NCI-H524 (cell line): ENCODE data around the gene PLCE1.
"Not testable (repeated sequence)": the region's sequence is repeated elsewhere in the genome, so short reads cannot be mapped to it uniquely, and the experiment has no call there.

ENCODE experiments used
- DNase-seq, 2 experiments: peaks; one replicate each; lab custom pipeline; 2025; lab: John Stamatoyannopoulos, UW

PLCE1 gene

DNA sequence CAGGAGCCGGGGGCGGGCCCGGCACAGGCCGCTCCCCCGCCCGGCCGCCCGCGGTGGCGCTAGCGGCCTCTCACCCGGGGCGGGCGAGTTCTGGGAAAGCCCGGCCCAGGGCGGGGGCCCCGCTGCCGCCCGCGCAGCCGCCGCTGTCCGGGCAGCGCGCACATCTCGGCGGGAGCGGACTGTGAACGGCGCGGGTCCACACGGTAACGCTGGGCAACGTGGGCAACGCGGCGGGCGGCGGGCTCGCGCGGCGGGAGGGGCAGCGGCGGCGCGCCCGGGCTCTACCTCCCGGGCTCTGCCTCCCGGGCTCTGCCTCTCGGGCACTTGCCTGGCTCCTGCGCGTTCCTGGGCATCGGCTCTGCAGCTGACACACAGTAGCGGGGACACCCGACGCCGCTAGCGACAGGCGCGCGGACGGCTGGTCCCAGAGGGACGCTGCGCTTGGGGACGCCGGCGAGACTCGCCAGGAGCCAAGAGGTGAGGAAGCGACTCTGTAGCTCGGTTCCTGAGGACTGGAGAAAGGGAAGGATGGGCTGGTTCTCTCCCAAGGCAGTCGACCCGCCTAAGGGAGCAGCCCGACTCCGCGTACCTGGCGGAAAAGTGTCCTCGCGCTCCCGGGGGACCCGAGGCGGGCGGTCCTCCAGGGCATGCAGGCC is at the start of gene PLCE1:
TSS of gene PLCE1 (plus strand) at position 150 of the 656 bp plus-strand sequence. CDS start 37,116 bp downstream, outside the sequence.
- peak; percentile 8 to 55 for DNase-seq

- no peak for DNase-seq
These were observed 47.9 kb upstream of the PLCE1 start for GRCh38 chr10:93945819-93946218.

DNA sequence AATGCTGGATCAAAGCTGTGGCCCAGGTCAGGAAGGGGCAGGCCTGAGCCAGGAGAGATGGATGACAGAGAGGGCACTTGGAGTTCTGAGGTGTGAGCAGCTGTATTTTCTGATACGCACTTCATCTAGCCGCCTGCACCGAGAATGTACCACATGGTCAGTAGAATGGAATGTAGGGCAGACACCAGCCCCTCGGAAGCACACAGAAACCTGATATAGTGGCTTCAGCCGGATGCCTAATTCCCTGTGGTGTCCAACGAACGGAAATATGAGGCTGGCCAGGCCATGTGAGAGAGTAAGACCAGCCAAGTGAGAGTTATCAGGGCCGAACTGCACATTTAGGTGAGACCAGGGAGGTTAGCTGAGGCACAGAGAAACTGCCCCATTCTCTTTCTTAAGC is 46.7 kb upstream of the PLCE1 start:
- no peak for DNase-seq

- DNase-seq = no peak
These were observed 46.2 kb upstream of the PLCE1 start for GRCh38 chr10:93947524-93947923.

- no peak for DNase-seq
These were observed 41.8 kb upstream of the PLCE1 start for GRCh38 chr10:93951905-93952304.

DNA sequence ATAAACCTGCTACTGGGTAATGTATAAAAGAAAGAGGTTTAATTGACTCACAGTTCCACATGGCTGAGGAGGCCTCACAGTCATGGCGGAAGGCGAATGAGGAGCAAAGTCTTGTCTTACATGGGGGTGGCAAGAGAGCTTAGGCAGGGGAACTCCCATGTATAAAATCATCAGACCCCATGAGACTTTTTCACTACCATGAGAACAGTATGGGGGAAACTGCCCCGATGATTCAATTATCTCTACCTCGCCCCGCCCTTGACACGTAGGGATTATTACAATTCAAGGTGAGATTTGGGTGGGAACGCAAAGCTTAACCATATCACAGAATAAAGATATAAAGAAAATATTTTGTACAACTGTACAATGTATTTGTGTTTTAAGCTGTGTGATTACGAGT is 39.4 kb upstream of the PLCE1 start:
- DNase-seq = no peak

GRCh38 chr10:93954726-93955363 is 38.9 kb upstream of the PLCE1 start:
- DNase-seq = no peak

GRCh38 chr10:93958834-93959233 is 34.9 kb upstream of the PLCE1 start:
- DNase-seq = no peak

DNA sequence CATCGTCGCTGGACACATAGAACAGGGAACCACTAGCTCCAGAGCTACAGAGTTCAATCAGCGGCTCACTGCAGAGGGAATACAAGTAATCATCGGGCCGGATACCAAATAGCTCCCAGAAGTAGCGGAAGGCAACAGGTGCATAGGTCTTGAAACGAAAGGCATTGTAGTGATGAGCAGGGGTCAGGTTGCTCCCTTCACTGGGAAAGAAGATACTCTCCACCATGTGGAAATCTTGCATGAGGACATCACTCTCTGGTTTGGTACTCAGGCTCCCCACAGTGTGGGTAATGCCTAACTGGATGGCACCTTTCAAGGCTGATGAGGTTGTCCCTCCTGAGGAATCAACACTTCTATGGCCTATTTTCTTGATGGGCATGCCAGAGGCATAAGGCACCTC is 32.7 kb upstream of the PLCE1 start:
- DNase-seq = not testable (repeated sequence)

DNA sequence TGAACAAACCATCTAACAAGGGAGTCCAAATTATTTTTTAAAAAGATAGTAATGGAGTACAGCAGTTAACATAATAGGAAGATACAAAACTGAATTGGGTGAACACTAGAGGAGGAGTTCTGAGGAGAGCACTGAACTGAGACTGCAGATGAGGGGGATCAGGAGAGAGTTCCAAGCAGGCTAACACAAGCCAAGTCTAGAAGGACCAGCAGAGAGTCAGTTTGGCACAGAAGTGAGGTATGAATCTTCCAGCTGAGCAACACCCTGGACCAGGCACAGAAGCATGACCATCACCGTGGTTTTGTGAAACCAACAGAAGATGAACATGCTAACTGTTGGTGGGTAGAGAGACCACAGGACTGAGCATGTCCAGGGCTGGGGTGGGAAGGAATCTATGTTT is 30.8 kb upstream of the PLCE1 start:
- DNase-seq = no peak

DNA sequence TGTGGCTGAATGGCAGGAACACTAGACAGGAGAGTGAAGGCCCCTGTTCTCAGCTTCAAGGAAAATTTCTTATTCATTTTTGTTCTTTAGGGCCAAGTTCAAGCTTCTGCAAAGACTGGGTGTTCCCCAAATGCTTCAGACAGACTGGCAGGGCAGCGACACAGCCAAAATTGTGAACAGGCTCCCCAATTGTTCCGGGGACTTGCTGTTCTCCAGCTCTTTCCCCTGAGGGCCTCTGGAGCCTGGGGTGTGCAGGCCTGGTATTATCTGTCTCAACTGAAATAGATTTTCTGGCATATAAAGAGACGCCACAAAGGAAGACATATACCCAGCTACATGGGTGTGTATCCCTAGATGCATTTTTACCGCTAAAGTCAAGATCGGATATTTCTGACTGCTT is 30.3 kb upstream of the PLCE1 start:
- no peak for DNase-seq

DNA sequence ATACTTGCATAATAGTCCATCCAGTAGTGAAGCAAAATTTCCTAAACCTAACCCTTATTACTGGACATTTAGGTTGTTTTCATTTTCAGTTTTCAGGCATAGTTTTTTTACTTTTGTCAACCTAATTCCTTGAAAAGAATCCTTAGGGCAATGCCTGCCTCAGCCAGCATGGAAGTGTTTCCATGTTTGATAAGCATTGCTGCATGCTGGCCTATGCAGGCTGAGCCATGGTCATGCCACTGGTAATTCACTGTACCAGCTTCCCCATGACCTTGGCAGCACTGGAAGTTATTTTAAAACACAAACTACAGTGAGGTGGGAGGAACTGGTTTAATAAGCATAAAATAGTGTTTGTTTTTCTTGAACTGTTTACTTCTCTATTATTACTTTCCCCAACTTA is 27.8 kb upstream of the PLCE1 start:
- no peak for DNase-seq

DNA sequence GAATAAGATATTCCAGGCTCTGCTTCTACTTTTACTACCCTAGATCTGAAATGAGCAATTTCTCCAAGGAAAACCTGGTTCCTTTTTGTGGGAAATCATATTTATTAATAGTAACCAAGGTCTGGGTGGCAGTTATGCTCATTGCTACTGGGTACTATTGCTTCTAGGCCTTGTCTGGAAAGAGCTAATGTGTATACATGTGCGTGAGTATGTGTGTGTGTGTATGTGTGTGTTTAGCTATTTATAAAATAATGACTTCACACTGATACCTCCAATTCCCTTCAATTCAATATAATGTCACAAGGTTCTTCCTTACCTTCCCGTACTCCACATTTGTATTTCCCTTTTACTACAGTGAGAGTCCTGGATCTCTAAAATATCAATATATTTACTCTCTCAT is 26.0 kb upstream of the PLCE1 start:
- DNase-seq = no peak

DNA sequence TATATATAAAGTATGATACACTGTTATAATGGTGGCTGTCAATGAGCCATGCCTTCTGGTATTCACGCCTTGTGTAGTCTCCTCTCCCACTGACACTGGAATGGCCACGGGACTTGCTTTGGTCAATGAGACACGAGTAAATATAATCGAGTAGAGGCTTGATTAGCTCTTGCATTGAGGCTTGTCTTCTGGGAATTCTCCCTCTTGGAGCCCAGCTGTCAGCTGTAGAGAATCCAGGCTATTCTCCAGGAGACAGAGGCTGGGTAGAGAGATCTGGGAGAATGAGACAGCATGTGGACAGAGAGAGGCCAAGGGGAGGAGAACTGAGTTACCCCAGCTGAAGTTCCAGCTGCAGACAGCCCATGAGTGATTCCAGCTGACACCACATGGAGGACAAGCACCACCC is 25.2 kb upstream of the PLCE1 start:
- peak; percentile 2 to 15 for DNase-seq

DNA sequence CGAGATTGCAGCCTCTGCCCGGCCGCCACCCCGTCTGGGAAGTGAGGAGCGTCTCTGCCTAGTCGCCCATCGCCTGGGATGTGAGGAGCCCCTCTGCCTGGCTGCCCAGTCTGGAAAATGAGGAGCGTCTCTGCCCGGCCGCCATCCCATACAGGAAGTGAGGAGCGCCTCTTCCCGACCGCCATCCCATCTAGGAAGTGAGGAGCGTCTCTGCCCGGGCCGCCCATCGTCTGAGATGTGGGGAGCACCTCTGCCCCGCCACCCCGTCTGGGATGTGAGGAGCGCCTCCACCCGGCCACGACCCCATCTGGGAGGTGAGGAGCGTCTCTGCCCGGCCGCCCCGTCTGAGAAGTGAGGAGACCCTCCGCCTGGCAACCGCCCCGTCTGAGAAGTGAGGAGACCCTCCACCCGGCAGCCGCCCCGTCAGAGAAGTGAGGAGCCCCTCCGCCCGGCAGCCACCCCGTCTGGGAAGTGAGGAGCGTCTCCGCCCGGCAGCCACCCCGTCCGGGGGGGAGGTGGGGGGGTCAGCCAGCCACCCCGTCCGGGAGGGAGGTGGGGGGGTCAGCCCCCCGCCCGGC is 23.2 kb upstream of the PLCE1 start:
- DNase-seq = not testable (repeated sequence)

DNA sequence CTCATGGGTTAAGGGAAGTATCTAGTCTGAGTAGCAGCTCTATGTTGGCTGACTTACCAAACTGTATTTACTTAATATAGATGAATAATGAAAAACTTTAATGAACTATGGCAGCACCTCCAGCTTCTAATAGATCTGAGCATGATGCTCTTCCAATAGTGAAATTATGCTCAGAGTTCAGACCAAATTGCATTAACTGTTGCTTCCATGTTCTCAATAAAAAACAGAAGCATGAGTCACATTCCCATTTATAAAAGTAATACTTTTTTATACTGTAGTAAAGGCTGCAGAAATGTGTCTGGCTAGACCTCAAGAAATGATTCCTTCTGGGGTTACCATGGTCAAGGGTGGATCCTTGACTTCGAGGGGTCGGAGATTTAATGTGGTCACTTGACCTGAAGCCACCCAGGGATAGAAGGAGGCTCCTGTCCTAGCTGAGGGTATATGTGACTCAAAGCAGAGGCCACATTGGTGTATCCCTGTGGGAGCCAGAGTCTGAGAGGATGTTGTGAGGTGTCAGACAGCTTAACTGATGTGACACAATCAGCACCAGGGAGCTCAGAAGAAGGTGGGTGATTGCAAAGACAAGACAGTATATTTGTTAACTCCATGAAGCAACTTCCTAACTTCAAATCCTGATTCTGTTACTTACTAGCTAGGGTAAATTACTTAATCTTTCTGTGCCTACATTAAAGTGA is 19.8 kb upstream of the PLCE1 start:
- DNase-seq = no peak

- no peak for DNase-seq
These were observed 16.3 kb upstream of the PLCE1 start for GRCh38 chr10:93977442-93977841.

- no peak for DNase-seq
These were observed 13.2 kb upstream of the PLCE1 start for GRCh38 chr10:93980486-93980885.

GRCh38 chr10:93991114-93991513 is 2.6 kb upstream of the PLCE1 start:
- DNase-seq = no peak

- no peak for DNase-seq
These were observed 2.0 kb upstream of the PLCE1 start for GRCh38 chr10:93991596-93992284.

DNA sequence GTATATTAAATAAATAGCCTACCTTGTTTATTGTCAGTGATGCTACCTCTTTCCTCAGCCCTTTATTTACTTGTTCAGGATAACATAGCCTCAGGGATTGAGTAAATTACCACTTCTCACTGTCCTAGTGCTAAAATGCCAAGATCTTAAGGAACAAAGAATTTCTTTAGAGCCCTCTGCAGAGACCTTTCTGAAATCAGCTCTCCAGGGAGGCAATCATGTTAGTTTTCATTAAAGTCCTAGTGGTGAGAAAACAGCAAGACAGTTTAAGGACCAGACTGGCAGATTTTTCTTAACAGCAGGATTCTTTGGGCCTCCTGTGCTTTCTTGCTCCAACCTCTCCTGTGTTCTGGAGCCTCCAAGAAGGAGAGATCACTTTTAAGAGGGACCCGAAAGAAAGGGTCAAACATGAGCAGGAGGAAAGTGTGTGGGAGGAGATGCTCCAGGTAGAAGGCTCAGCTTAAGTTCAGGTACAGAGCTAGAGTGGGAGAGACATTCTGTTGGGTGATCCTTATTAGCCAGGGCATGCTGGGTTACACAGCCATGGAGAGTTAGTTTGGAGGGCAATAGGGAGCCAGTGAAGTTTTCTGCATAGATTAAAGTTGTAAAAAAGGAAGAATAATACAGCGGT is 1.2 kb upstream of the PLCE1 start:
- no peak for DNase-seq

GRCh38 chr10:93993414-93993781 is 333 bp upstream of the PLCE1 start:
- DNase-seq = no peak
